Esophagus squamous epithelium (tissue), 4 donors: ENCODE measurements around the gene ABCA12.

Experiments
- CTCF ChIP-seq, 6 experiments: fragments of 450-650 bp in 4 of 6; fragments of 200-600 bp in 2 of 6; sonication (generic) in 2 of 6; IDR thresholded peaks; one replicate each; pipeline ENCODE4 v1.5.1; 2016 to 2019; ENCODE audit warnings: antibody characterized with exemption in 6 of 6, mild to moderate bottlenecking in 4 of 6, moderate library complexity in 4 of 6
- POLR2A ChIP-seq, 4 donors: fragments of 450-650 bp; IDR thresholded peaks; one replicate each; pipeline ENCODE4 v1.6.1; 2017; ENCODE audit warnings: antibody characterized with exemption in 4 of 4, mild to moderate bottlenecking in 4 of 4, moderate library complexity in 3 of 4

- no peak for TF ChIP-seq POLR2A (IDR thresholded peaks at IDR 0.05)
- TF ChIP-seq CTCF (IDR thresholded peaks at IDR 0.05) = no peak
These were observed 256.7 kb downstream of the ABCA12 start for GRCh38 chr2:214881647-214882202.
